AG09309 (cell line): ENCODE measurements around the gene LRMDA.

Source experiments
- DNase-seq: peaks from one replicate; pipeline ENCODE4 v3.0.0-alpha.2; 2010; ENCODE audit warnings: low read depth
- H3K4me3 ChIP-seq: 2 replicates; pipeline ENCODE4 v1.5.1; 2011; ENCODE audit warnings: mild to moderate bottlenecking, low read depth, low read length, moderate library complexity; ENCODE audit not compliant: control insufficient read depth
- TF ChIP-seq, protein P1 (sequence below): IDR thresholded peaks from 2 replicates; pipeline ENCODE4 v1.5.1; 2011; ENCODE audit warnings: mild to moderate bottlenecking, low read depth, low read length, inconsistent platforms; ENCODE audit not compliant: insufficient read depth, control insufficient read depth; ENCODE audit errors: missing control alignments

LRMDA gene

DNA sequence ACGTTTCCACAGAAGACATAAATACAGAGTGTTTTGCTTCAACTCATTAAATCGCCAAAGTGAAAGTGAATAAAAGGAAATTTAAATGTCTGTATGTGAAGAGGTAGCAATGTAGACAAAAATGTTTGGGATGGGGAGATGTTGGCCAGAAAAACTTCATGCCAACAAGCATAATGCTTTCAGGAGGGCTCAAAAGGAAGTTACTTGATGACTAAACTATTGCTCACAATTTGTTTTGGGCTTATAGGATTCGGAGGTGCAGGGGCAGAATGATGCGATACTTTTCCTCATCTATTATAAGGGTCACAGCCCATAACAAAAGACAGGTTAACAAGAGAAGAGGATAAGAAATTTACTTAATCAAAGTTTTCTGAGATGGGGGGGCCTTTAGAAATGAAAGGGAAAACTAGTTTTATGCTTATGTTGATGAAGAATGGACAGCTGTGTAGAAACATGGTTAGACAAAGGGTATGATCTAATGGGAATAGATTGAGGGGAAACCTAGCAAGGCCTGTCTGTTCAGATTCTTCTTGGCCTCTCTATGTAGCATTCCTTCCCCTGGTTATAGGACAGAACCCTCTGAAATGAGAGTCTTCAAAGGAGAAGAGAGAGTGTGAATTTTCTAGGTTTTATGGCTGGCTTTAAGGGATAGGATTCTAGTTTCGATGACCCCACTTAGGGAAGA is 898.6 kb downstream of the LRMDA start:
- TF ChIP-seq, protein P1, sequence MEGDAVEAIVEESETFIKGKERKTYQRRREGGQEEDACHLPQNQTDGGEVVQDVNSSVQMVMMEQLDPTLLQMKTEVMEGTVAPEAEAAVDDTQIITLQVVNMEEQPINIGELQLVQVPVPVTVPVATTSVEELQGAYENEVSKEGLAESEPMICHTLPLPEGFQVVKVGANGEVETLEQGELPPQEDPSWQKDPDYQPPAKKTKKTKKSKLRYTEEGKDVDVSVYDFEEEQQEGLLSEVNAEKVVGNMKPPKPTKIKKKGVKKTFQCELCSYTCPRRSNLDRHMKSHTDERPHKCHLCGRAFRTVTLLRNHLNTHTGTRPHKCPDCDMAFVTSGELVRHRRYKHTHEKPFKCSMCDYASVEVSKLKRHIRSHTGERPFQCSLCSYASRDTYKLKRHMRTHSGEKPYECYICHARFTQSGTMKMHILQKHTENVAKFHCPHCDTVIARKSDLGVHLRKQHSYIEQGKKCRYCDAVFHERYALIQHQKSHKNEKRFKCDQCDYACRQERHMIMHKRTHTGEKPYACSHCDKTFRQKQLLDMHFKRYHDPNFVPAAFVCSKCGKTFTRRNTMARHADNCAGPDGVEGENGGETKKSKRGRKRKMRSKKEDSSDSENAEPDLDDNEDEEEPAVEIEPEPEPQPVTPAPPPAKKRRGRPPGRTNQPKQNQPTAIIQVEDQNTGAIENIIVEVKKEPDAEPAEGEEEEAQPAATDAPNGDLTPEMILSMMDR: no peak
- H3K4me3 ChIP-seq: no peak overlapping the region
- DNase-seq: no peak

DNA sequence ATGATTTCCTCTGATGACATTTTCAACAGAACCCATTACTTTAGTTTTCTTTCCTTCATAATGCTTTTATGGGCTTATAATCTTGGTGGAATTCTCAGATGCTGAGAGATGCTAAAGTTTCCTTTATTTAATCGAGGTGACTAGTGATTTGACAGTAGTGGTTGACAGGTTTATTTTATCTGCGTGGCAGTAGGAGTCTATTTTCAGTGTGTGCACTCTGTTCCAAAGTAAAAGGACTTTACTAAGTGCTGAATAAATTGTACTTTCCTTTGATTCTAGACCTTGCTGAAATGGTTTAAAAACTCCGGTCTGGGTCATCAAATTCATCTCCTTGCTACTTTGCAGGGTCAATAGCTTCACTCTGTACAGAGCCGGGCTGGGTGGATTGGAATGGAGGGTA is 900.3 kb downstream of the LRMDA start:
- TF ChIP-seq, protein P1: no peak
- no peak overlapping the region for H3K4me3 ChIP-seq
- DNase-seq: no peak

DNA sequence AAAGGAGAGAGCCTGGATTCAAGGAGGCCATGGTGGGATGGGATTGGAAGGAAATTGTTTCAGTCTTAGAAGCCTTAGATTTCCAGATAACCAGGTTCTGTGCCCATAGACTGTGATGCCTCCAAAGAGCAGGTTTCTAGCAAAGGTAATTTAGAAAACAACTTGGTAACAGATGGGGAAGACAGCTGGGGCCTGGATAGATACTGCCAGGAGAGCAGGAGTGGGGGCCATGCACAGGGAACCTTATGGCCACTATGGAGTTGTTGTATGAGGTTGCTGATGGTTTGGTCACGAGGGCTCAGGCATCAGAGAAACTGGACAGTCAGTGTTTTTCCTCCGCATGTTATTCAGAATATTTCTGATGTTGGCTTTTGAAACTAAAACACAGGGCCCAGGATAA is 901.9 kb downstream of the LRMDA start:
- H3K4me3 ChIP-seq: no peak overlapping the region
- DNase-seq: no peak
- TF ChIP-seq, protein P1: no peak

DNA sequence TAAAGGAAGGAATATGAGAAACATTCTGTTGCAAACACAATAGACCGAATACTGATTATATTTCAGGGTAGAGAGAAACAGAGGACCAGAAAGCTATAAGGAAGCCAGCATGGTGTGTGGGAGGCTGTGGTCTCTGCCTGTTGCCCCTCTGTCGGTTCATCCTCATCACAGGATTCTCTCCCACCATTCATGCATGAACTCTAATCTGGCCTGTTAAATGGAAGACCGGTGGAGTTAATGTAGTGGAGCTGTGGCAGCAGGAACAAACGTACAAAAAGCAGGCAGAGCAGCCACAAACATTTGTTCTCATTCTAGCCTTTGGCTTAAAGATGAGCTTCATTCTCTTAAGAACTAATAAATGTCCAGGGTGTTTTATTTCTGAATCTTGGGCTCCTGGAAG is 902.4 kb downstream of the LRMDA start:
- no peak for DNase-seq
- H3K4me3 ChIP-seq: no peak overlapping the region
- TF ChIP-seq, protein P1: no peak

DNA sequence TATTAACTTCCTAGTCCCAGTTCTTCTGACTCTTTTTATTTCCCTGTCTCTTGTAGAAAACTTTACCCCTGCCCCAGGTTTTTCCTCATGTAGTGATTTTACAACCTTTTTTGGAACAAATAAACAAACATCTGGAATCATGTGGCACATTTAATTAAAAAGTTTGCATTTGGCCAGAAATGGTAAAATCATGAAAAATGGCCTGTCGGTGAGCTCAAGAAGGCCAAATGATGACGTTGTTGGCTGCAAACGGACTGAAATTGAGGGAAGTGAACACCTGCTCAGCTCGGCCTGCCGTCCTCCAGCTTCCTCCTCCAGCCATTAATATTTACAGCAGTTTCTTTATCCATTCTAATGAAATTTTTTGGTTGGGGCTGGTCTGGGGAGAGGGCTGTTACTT is 902.8 kb downstream of the LRMDA start:
- no peak overlapping the region for H3K4me3 ChIP-seq
- TF ChIP-seq, protein P1: no peak
- no peak for DNase-seq

DNA sequence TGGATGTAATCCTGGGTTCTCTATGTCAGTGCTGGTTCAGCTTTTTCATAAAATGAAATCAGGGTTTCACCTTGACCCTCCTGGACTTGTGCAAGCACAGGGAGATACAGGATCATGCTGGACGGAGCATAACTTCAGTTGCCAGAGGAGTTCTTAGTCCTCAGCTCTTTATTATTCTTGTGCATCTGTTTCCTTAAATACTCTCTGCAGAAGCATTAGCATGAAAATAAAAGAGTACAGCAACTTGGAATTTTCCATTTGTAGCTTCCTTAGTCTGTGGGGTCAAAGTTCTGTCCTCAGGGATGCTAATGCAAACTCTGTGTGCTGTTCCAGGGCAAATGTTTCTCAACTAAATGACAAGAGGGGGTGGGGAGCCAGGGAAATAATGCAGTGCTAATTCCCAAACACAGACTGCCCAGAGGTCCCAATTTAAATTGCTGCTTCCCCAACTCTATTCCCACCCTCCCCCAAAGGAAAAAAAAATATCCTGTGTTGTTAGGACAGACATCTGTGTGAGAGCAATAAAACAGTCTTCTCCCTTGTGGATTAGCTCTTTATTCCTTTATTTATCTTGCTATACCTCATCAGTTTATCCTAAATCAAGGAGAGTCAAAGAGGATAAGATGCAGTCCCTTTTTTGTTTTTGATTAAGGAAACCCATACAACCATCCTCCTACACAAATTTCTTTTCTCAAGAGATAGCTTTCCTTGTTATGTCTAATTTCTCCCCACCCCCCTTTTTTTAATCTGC is 905.0 kb downstream of the LRMDA start:
- H3K4me3 ChIP-seq: no peak overlapping the region
- TF ChIP-seq, protein P1: no peak
- no peak for DNase-seq
